Skeletal muscle cell (primary cell): ENCODE data around the gene TMEM106B.
A peak's percentile ranks its signal among the peaks of the same experiment; 100 is the strongest.
"Not testable (repeated sequence)": the region's sequence is repeated elsewhere in the genome, so short reads cannot be mapped to it uniquely, and the experiment has no call there.

Experiments
- DNase-seq: peaks from one replicate; pipeline ENCODE4 v3.0.0-alpha.2; 2010; ENCODE audit warnings: low read depth
- H3K4me3 ChIP-seq: 2 replicates; pipeline ENCODE4 v1.5.1; 2011; ENCODE audit warnings: low read depth, mild to moderate bottlenecking, control low read depth, low read length, moderate library complexity

Gene TMEM106B

DNA sequence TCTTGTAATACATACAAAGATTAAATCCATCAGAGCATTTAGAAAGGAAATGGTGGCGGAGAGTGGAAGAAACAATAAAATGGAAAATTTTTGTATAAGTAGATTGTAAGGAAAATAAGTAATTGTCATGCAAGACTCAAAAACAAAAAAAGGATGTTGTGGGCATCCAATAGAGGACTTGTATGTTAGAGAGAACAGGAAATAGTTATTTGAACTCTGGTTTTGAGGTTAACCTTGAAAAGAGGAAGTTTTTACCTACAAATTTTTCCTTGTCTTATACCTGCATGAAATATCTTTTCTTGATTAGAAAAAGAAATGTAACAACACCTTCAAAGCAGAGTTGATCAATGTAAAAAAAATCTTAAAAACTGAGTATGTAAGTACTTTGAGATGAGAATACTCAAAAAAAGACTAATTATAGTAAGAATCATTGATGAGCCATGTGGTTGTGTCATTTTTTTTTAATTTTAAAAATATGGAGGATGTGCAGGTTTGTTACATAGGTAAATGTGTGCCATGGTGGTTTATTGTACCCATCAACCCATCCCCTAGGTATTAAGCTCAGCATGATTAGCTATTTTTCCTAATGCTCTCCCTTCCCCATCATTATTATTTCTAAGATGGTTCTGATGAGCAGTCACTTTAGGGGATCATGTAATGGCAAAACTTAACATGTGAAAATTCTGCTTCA lies 11.9 kb downstream of the TMEM106B start:
- no peak for DNase-seq
- H3K4me3 ChIP-seq, result no peak overlapping the region

DNA sequence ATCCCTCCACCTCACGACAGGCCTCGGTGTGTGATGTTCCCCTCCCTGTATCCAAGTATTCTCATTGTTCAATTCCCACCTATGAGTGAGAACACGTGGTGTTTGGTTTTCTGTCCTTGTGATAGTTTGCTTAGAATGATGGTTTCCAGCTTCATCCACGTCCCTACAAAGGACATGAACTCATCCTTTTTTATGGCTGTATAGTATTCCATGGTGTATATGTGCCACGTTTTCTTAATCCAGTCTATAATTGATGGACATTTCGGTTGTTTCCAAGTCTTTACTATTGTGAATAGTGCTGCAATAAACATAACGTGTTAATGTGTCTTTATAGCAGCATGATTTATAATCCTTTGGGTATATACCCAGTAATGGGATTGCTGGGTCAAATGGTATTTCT lies 13.9 kb downstream of the TMEM106B start:
- H3K4me3 ChIP-seq, DNase-seq: not testable (repeated sequence)

GRCh38 chr7:12226756-12227155 lies 15.7 kb downstream of the TMEM106B start:
- H3K4me3 ChIP-seq, result no peak overlapping the region
- no peak for DNase-seq

DNA sequence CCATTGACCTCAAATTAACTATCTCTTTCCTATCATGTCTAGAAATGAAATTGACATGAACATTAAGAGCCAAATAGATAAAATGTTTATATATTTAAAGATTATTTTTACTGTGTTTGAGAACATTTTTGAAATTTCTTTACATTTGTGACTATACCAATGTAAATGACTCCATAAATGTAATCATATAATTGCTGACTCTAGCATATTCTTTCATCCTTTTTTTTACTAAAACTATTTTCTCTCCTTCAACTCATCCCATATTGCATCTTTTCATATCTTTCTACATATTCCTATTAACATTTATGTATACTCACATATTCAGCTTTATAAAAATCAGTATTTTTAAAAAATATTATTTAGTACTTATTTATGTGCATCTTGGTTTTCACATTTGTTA lies 16.9 kb downstream of the TMEM106B start:
- no peak for DNase-seq
- no peak overlapping the region for H3K4me3 ChIP-seq

GRCh38 chr7:12229046-12229445 lies 18.0 kb downstream of the TMEM106B start:
- no peak overlapping the region for H3K4me3 ChIP-seq
- DNase-seq, result peak; percentile 6

DNA sequence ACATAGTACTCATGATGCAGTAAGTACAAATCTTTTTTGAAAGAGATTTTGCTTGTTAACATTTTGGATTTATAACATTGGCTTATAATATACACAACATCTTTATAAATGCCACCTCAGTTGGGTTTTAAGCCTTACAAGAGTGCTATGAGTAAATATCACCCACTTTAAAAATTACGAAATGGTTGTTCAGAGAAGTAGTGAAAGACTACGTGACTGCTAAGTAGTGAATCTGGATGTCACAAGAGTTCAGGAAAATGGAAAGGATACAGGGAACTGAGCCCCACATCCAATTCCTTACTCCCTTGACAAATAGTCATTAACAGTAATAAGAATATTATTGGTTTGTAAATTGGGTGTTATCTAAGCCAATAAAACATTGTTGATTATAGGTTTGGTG lies 20.0 kb downstream of the TMEM106B start:
- H3K4me3 ChIP-seq, result no peak overlapping the region
- no peak for DNase-seq

DNA sequence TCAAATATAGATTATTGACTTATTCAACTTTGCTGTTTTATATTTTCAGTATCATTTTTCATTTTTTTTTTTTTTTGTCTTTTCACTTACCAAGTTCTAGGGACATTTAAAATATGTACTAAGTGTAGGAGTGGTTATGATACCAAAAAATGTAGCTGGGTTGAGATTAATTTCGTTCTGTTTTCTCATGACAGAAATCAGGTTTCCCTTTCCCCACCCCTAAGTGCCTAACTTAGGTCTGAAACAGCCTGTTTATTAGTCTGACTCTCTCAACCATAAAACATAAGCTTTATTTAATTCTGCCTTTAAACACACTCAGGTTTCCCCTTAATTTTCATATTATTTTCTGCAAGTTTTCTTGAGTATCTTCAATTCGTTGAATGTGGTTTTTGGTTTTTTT lies 22.1 kb downstream of the TMEM106B start:
- DNase-seq, result no peak
- H3K4me3 ChIP-seq, result no peak overlapping the region

GRCh38 chr7:12234334-12234865 lies 23.3 kb downstream of the TMEM106B start:
- H3K4me3 ChIP-seq, result no peak overlapping the region
- DNase-seq, result no peak

DNA sequence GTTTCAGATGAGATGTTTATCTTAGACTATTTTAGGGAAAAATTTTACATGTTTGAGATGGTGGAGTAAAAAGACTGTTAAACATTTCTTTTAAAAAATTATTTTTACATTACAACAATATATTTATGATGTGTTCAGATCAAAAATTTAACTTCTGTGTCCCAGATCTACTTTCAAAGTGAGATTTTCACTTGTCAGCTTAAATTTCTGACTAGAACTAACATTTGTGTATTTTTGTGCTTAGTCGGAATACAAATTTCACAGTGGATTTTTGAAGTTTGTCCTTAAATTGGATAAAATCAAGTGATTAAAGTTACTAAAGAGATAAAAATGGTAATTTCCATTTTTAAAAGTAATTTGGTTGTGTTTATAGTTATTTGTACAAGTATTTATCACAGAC lies 24.9 kb downstream of the TMEM106B start:
- no peak for DNase-seq
- no peak overlapping the region for H3K4me3 ChIP-seq

- no peak overlapping the region for H3K4me3 ChIP-seq
Observed at GRCh38 chr7:12237007-12237406, 25.9 kb downstream of the TMEM106B start.

GRCh38 chr7:12239806-12240205 lies 28.7 kb downstream of the TMEM106B start:
- no peak overlapping the region for H3K4me3 ChIP-seq
- no peak for DNase-seq

More at GRCh38 chr7:12237007-12237406, 25.9 kb downstream of the TMEM106B start:
- no peak for DNase-seq

DNA sequence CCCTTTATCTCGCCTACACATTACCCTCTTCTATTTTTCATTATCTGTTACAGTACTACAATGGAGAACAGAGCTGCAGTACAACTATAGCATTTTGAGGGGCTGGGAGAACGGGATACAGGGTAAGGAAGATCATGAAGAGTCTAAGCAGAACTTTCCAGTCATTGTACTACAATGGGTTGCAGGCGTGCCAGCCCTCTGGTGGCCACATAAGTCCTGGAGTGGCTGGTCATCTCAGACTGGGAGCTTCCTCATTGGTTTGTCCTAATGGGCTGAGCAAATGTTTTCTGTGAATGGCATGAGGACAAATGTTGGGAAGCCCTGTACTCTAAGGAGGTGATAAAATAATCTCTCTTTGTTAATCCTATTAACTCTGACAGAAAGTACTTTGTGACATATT lies 33.0 kb downstream of the TMEM106B start:
- DNase-seq, result no peak
- no peak overlapping the region for H3K4me3 ChIP-seq

DNA sequence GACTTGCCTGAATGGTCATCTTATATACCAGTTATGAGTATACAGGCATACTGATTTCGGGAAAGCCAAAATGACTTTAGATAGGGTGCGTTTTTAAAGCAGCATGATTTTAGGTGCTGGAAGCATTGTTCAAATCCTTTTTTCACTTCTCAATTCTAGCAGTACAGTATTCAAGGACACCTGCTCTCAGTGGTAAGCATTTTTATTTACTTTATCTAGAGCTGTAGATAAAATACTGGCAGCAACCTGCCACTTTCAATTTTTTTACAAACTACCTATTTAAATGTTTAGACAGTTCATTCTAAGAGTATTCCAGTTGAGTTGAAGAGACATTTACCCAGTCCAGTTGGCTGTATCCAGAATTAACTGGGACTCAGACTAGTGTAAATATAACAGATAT lies 33.6 kb downstream of the TMEM106B start:
- DNase-seq, result no peak
- no peak overlapping the region for H3K4me3 ChIP-seq

DNA sequence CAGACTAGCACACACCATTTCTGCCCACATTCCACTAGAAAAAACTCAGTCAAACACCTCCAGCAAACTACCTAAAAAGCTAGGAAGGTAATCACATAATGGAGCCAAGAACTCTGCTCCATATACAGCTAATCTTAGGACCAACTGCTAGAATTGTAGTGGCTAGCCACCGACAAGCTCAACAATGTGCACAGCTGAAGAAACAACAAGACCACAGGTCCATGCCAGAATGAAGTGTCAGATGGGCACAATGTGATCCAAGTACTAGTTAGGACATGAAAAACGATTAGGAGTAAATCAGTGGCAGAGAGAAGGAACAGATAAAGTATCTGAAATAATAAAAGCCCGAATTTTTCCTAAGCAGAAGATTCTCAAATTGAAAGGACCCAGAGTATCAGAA lies 38.6 kb downstream of the TMEM106B start:
- no peak for DNase-seq
- H3K4me3 ChIP-seq, result no peak overlapping the region

DNA sequence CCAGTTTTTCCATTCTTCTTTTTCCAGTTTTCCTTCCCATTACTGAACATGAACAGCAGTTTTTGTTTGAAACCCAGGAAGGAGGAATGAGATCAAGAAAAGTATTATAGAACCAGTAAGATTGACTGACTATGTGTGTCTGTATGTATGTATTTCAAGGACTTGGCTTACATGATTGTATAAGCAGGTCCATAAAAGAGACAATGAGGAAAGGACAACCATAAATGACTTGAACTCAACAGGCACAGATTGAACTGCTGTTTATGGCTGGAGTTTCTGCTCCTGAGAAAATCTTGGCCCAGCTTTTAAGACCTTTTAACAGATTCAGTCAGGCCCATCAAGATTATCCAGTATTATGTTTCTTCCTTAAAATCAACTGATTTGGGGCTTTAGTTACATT lies 39.1 kb downstream of the TMEM106B start:
- no peak for DNase-seq
- no peak overlapping the region for H3K4me3 ChIP-seq

DNA sequence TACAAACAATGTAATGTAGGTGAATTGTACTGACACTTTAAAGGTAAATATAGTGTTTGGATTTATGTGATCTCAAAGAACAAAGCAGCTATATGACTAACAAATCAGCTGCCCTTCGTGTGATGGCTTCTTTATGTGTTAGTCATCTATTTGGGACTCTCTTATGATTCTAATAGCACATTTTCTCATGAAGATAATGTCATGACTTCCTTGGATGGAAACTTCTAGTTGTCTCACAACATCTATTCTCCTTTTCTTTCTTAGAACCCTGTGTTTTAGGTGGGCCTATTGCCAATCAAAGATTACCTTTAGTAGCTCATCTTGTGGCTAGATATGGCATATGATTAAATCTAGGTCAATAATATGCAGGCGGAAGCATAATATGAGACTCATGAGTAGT lies 45.0 kb downstream of the TMEM106B start:
- no peak for DNase-seq
- H3K4me3 ChIP-seq, result no peak overlapping the region

DNA sequence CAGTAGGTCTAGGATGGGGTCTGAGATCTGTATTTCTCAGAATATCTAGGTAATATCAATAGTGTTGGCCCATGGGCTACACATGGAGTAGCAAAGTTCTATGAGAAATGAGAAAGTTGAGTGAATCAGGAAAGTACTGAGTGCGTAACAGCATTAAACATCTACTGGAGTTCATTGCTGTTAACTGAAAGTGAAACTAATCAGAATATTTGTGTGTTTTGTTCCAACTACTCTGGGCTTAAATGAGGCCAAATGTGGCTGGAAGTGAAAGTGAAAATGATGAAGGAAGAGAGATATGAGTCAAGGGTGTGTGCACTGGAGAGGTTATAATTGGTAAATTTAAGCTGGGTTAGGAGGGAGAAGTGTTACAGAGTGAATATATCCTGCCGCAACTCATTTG lies 46.5 kb downstream of the TMEM106B start:
- no peak overlapping the region for H3K4me3 ChIP-seq
- DNase-seq, result peak; percentile 7

GRCh38 chr7:12258074-12258473 lies 47.0 kb downstream of the TMEM106B start:
- no peak for DNase-seq
- H3K4me3 ChIP-seq, result no peak overlapping the region

- no peak overlapping the region for H3K4me3 ChIP-seq
- no peak for DNase-seq
Observed at GRCh38 chr7:12267542-12267941, 56.4 kb downstream of the TMEM106B start.

GRCh38 chr7:12269100-12269895 lies 58.2 kb downstream of the TMEM106B start:
- no peak overlapping the region for H3K4me3 ChIP-seq
- DNase-seq, result no peak

- no peak overlapping the region for H3K4me3 ChIP-seq
- peak; percentile 4 for DNase-seq
Observed at GRCh38 chr7:12281038-12281437, 69.9 kb downstream of the TMEM106B start.
